H1 (cell line): ENCODE measurements around the gene TEK. TPM values are rescaled to one million over a fixed set of nuclear protein-coding genes. Genes with fewer than 3 reads are reported as not detected.

Source experiments
- ATF2 ChIP-seq: IDR thresholded peaks from 2 replicates; pipeline ENCODE4 v1.6.1; 2012; ENCODE audit warnings: low read length, inconsistent platforms
- ATF3 ChIP-seq: IDR thresholded peaks from 2 replicates; pipeline ENCODE4 v1.6.1; 2011; ENCODE audit warnings: low read depth, mild to moderate bottlenecking, low read length; ENCODE audit not compliant: insufficient read depth
- CBX8 ChIP-seq: fragments of 300-800, 300-1000 bp; sonication (generic); IDR thresholded peaks from 2 replicates; pipeline ENCODE4 v1.7.1; 2016; ENCODE audit warnings: low read depth, low read length, borderline replicate concordance
- CREB1 ChIP-seq: IDR thresholded peaks from 2 replicates; pipeline ENCODE4 v1.6.1; 2012; ENCODE audit warnings: inconsistent platforms
- KDM1A ChIP-seq: fragments of 200-600, 300-600 bp; sonication (generic); IDR thresholded peaks from 2 replicates; pipeline ENCODE4 v1.7.1; 2016; ENCODE audit warnings: mild to moderate bottlenecking, low read length, borderline replicate concordance
- NANOG ChIP-seq: IDR thresholded peaks from 2 replicates; pipeline ENCODE4 v1.6.1; 2011; ENCODE audit warnings: low read length, low read depth, mild to moderate bottlenecking, inconsistent platforms; ENCODE audit not compliant: insufficient read depth, poor library complexity, severe bottlenecking
- PHF8 ChIP-seq: fragments of 200-600 bp; sonication (generic); conservative IDR thresholded peaks from 2 replicates; pipeline ENCODE4 v1.7.1; 2012; ENCODE audit warnings: low read depth, mild to moderate bottlenecking, inconsistent platforms, low read length, moderate library complexity
- RNF2 ChIP-seq: fragments of 200-900, 300-1000 bp; sonication (generic); IDR thresholded peaks from 2 replicates; pipeline ENCODE4 v1.7.1; 2016; ENCODE audit warnings: borderline replicate concordance, low read depth, mild to moderate bottlenecking, antibody characterized with exemption, low read length; ENCODE audit not compliant: poor library complexity, severe bottlenecking; ENCODE audit errors: missing control alignments
- YY1 ChIP-seq: IDR thresholded peaks from 2 replicates; pipeline ENCODE4 v1.6.1; 2011; ENCODE audit warnings: low read depth, mild to moderate bottlenecking, low read length
- polyA plus RNA-seq, 7 experiments: library from polyadenylated mRNA; depleted of rRNA in 3 of 7; stranded (reverse) in 5 of 7; unstranded in 2 of 7; fragments of >200 nt in 5 of 7; fragments of 200-250 nt in 2 of 7; gene quantifications; 1 replicate in 5 of 7; 2 replicates in 1 of 7; 4 replicates in 1 of 7; pipeline versions ENCODE4 v1.2.1 to v1.2.3, GENCODE V29; 2011 to 2013; ENCODE audit warnings: missing spikeins in 2 of 7, mixed read lengths in 2 of 7
- total RNA-seq: library from RNA; stranded (reverse); fragmentation: NEBNext Ultra II Directional; extraction: Animal tissue kit (Norgen Biotek cat#: 25700); gene quantifications from 2 replicates; pipeline ENCODE4 v1.2.1, GENCODE V29; 2021

TEK gene
- total and polyA plus RNA-seq, 2 of the 8 experiments (the other 6 are each of a cell fraction or from before 2014, with no cell fraction given), result 11.0 to 35.8 TPM

DNA sequence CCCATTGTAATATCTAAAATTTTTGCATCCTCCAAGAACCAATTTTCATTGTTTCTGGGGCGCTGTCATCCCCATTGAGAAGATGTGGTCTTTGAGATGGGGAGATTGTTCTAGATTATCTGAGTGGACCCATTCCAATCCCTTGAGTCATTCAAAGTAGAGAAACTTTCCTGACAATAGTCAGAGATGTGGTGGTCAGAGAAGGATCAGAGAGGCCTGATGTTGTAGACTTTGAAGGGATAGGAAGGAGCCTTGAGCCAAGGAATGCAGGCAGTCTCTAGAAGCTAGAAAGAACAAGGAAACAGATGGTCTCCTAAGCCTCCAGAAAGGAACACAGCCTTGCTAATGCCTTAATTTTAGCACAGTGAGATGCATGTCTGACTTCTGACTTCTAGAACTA lies 80.4 kb downstream of the TEK start (continued):
- TF ChIP-seq ATF2 (no peak), NANOG (no peak), KDM1A (no peak), RNF2 (no peak), YY1 (no peak), CBX8 (no peak), CREB1 (no peak), PHF8 (no peak), ATF3 (no peak)
